Measurements from ENCODE around the gene CDHR2. TPM values are rescaled to one million over a fixed set of nuclear protein-coding genes. Genes with fewer than 3 reads are reported as not detected.

Gene CDHR2
- total RNA-seq, 1 donor from 2014 or later: not detected

DNA sequence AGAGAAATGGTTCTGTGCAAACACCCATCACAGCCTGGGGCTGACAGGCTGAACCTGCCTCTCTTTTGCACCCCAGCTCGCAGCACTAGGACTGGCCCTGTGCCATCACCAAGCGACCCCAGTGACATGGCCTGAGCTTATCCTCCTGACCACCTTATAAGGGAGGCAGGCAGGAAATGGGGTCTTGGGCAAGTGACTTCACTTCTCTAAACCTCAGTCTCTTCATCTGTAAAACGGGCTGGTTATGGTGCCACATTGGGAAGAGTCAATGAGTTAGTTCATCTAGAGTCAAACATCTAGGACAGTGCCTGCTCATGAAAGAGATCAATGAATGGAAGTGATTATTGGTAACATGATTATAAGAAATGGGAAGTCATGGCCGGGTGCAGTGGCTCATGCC is 75.0 kb downstream of the CDHR2 start:
- Histone ChIP-seq H3K36me3 (ENCODE audit: control insufficient read depth in 3 of 3, insufficient read depth in 3 of 3, low read length in 3 of 3) (no peaks in the 10 kb centered on the region), H3K4me1 (ENCODE audit: control insufficient read depth in 3 of 3, insufficient read depth in 3 of 3, low read length in 3 of 3) (peaks cover 25 to 30% (median 27%) of the 10 kb centered on the region in 3 donors), H3K4me3 (ENCODE audit: low read length in 3 of 3) (no peak overlapping the region), H3K27ac (ENCODE audit: low read depth, low read length) (no peak overlapping the region), H3K27me3 (ENCODE audit: control insufficient read depth in 3 of 3, insufficient read depth in 3 of 3, low read length in 3 of 3) (peaks cover 52 to 69% (median 59%) of the 10 kb centered on the region in 3 donors), H3K9me3 (ENCODE audit: control insufficient read depth in 3 of 3, low read length in 3 of 3) (no peaks in the 10 kb centered on the region), H3K9ac (ENCODE audit: low read depth in 1 of 3, low read length in 3 of 3) (no peak overlapping the region)

DNA sequence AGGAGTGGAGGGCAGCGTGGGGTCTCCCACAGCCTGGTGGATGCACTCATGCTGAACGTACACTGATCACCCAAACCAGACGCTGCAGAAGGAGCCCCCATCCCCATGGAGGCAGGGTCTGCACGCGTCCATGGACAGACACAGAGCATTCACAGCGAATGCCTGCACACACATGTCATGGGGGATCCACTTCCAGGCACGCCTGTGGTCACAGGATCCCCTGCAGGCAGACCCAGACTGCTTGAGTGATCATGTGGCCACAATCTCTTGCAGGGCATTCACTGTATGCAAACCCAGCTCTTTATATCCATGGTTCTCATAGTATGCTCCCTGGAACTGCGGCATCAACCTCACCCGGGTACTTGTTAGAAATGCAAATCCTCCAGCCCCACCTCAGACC is 75.8 kb downstream of the CDHR2 start:
- H3K36me3 ChIP-seq (ENCODE audit: control insufficient read depth in 3 of 3, insufficient read depth in 3 of 3, low read length in 3 of 3): no peaks in the 10 kb centered on the region
- peaks cover 52 to 70% (median 59%) of the 10 kb centered on the region in 3 donors for H3K27me3 ChIP-seq (ENCODE audit: control insufficient read depth in 3 of 3, insufficient read depth in 3 of 3, low read length in 3 of 3)
- peaks cover 22 to 25% (median 24%) of the 10 kb centered on the region in 3 donors for H3K4me1 ChIP-seq (ENCODE audit: control insufficient read depth in 3 of 3, insufficient read depth in 3 of 3, low read length in 3 of 3)

DNA sequence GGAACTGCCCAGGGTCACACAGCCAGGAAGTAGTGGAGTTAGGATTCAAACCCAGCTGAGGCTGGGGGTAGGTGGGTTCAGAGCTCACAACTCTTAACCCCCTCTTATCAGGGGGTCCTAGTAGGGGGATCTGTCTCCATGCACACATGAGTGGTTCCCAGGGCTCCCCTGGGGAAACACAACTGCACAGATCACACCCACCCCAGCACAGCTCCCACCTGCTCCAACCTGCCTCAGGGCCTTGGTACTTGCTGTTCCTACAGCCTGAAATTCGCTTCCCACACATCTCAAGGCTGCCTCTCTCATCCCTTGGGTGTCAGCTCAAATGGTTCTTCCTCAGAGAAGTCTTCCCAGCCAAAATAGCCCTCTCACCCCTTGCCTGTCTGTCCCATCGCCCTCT is 76.4 kb downstream of the CDHR2 start:
- Histone ChIP-seq H3K36me3 (ENCODE audit: control insufficient read depth in 3 of 3, insufficient read depth in 3 of 3, low read length in 3 of 3) (no peaks in the 10 kb centered on the region), H3K27ac (ENCODE audit: low read depth, low read length) (no peak overlapping the region), H3K4me3 (ENCODE audit: low read length in 3 of 3) (no peak overlapping the region), H3K9me3 (ENCODE audit: control insufficient read depth in 3 of 3, low read length in 3 of 3) (no peaks in the 10 kb centered on the region), H3K9ac (ENCODE audit: low read depth in 1 of 3, low read length in 3 of 3) (no peak overlapping the region), H3K27me3 (ENCODE audit: control insufficient read depth in 3 of 3, insufficient read depth in 3 of 3, low read length in 3 of 3) (peaks cover 53 to 67% (median 57%) of the 10 kb centered on the region in 3 donors), H3K4me1 (ENCODE audit: control insufficient read depth in 3 of 3, insufficient read depth in 3 of 3, low read length in 3 of 3) (peaks cover 19 to 24% (median 22%) of the 10 kb centered on the region in 3 donors)

More for the DNA sequence above, 75.8 kb downstream of the CDHR2 start:
- no peak overlapping the region for H3K9ac ChIP-seq (ENCODE audit: low read depth in 1 of 3, low read length in 3 of 3)
- H3K27ac ChIP-seq (ENCODE audit: low read depth, low read length): no peak overlapping the region
- H3K9me3 ChIP-seq (ENCODE audit: control insufficient read depth in 3 of 3, low read length in 3 of 3): no peaks in the 10 kb centered on the region
- H3K4me3 ChIP-seq (ENCODE audit: low read length in 3 of 3): no peak overlapping the region

DNA sequence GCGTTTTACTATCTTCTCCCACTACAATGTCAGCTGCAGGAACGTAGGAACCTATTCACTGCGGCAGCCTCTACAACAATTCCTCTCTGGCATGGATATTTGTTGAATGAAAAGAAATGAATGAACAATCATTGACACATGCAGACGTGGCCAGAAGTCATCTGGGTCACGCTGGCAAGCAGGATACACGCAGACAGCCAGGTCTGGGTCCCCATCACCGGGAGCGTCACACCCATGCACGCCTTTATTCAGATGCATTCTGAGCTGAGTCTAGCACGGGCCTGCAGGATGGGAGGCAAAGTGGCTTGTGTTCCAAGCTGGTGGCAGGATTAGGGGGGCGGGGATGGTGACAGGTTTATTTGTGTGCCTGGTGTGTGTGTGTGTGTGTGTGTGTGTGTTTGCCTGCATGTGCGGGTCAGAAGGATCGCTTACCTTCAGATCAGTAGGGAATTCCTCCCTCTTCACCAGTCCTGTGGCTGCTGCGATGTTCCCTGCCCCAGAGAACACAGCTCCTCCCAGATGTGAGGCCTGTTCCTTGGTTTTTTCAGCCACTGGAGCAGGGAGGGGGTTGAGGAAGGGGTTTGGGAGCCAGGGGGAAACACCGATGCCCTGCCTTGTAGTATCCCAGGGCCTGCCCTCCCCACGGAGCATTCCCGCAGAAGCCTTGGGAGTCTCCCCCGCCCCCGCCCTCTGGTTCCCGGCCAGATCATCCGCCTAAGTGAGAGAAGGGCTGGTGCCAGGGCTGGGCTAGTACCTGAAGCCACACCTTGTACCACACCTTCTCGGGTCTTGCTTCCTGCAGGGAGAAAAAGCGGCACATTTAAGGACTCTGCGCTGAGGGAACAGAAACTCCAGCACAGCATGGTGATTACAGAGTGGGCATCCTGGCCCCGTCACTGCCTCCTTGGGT is 77.1 kb downstream of the CDHR2 start:
- Histone ChIP-seq H3K27me3 (ENCODE audit: control insufficient read depth in 3 of 3, insufficient read depth in 3 of 3, low read length in 3 of 3) (peaks cover 50 to 63% (median 60%) of the 10 kb centered on the region in 3 donors), H3K27ac (ENCODE audit: low read depth, low read length) (no peak overlapping the region), H3K9ac (ENCODE audit: low read depth in 1 of 3, low read length in 3 of 3) (no peak overlapping the region), H3K4me1 (ENCODE audit: control insufficient read depth in 3 of 3, insufficient read depth in 3 of 3, low read length in 3 of 3) (peaks cover 15 to 22% (median 15%) of the 10 kb centered on the region in 3 donors), H3K36me3 (ENCODE audit: control insufficient read depth in 3 of 3, insufficient read depth in 3 of 3, low read length in 3 of 3) (no peaks in the 10 kb centered on the region), H3K9me3 (ENCODE audit: control insufficient read depth in 3 of 3, low read length in 3 of 3) (no peaks in the 10 kb centered on the region), H3K4me3 (ENCODE audit: low read length in 3 of 3) (no peak overlapping the region)

DNA sequence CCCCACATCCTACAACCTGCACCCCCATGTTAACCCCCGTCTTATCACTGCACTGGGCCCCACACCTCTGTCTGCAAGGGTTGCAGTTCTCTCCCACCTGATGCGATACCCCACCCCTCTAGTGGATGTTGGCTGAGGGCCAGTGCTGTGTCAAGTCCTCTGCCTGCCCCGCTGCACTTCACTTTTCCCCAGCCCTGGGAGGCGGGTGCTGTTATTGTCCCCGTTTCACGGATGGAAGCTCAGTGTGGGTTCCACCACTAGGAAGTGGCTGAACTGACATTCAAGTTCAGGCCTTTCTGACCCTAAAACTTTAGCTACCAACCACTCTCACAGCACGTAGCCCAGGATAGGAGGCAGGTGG is 77.7 kb downstream of the CDHR2 start:
- H3K27ac ChIP-seq (ENCODE audit: low read depth, low read length): no peak overlapping the region
- no peak overlapping the region for H3K9ac ChIP-seq (ENCODE audit: low read depth in 1 of 3, low read length in 3 of 3)
- peaks cover 48 to 65% (median 58%) of the 10 kb centered on the region in 3 donors for H3K27me3 ChIP-seq (ENCODE audit: control insufficient read depth in 3 of 3, insufficient read depth in 3 of 3, low read length in 3 of 3)
- no peaks in the 10 kb centered on the region for H3K36me3 ChIP-seq (ENCODE audit: control insufficient read depth in 3 of 3, insufficient read depth in 3 of 3, low read length in 3 of 3)
- H3K4me1 ChIP-seq (ENCODE audit: control insufficient read depth in 3 of 3, insufficient read depth in 3 of 3, low read length in 3 of 3): peaks cover 8 to 16% (median 9%) of the 10 kb centered on the region in 3 donors
- no peak overlapping the region for H3K4me3 ChIP-seq (ENCODE audit: low read length in 3 of 3)
- no peaks in the 10 kb centered on the region for H3K9me3 ChIP-seq (ENCODE audit: control insufficient read depth in 3 of 3, low read length in 3 of 3)

DNA sequence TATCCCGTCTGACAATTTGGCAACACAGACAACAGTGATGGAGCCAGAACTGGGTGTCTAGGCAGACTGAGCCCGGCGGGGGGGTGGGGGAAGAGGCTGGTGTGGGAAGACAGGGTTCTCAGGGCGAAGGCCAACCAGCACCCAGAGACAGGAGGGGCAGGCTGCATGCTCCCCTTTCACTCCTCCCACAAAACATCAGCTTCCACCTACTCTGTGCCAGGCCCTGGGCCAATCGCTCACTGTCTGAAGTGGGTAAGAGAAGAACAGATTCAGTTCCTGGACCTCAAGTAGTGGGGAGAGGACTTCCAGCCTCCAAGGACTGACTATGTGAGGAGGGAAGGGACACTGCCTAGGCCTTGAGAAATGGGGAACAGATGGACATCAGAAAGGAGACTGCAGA is 78.4 kb downstream of the CDHR2 start:
- H3K9ac ChIP-seq (ENCODE audit: low read depth in 1 of 3, low read length in 3 of 3): no peak overlapping the region
- no peak overlapping the region for H3K27ac ChIP-seq (ENCODE audit: low read depth, low read length)
- no peaks in the 10 kb centered on the region for H3K9me3 ChIP-seq (ENCODE audit: control insufficient read depth in 3 of 3, low read length in 3 of 3)
- no peaks in the 10 kb centered on the region for H3K36me3 ChIP-seq (ENCODE audit: control insufficient read depth in 3 of 3, insufficient read depth in 3 of 3, low read length in 3 of 3)
- H3K27me3 ChIP-seq (ENCODE audit: control insufficient read depth in 3 of 3, insufficient read depth in 3 of 3, low read length in 3 of 3): peaks cover 45 to 65% (median 56%) of the 10 kb centered on the region in 3 donors
- H3K4me1 ChIP-seq (ENCODE audit: control insufficient read depth in 3 of 3, insufficient read depth in 3 of 3, low read length in 3 of 3): peaks cover 8 to 12% (median 8%) of the 10 kb centered on the region in 3 donors
- no peak overlapping the region for H3K4me3 ChIP-seq (ENCODE audit: low read length in 3 of 3)

DNA sequence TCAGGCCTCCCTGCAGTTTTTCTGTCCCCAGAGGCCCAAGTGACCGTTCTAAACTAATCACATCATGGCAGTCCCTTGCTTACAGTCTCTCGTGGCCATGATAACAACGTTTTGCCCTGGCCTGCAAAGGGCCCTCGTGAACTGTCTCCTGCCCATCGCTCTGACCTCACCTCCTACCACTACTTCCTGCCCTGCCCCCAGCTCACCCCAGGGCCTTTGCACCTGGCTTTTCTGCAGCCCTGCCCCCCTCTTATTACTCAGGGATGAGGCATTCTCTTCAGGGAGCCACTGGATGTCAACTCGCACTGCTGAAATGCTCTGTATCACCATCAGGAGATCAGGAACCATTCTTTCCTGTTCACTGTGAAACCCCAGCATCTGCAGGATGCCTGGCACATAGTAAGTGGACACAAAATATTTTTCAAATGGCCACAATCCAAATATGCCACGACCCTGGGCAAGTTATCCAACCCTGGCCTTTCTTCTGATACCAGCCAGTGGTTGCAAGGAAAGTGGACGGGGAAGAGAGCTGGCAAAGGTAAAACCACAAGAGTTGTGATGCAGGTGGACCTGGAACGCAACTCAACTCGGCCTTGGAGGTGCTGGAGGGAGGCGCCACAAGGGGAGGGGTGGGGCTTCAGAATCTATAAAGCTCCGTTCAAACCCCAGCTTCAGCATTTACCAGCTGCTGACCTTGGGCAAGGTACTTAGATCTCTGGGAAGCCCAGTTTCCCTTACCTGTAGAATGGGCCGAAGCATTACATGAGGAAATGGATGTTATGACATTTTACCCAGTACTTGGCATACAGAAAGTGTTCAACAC is 79.5 kb downstream of the CDHR2 start:
- H3K27ac ChIP-seq (ENCODE audit: low read depth, low read length): no peak overlapping the region
- H3K9me3 ChIP-seq (ENCODE audit: control insufficient read depth in 3 of 3, low read length in 3 of 3): no peaks in the 10 kb centered on the region
- peaks cover 9 to 13% (median 12%) of the 10 kb centered on the region in 3 donors for H3K4me1 ChIP-seq (ENCODE audit: control insufficient read depth in 3 of 3, insufficient read depth in 3 of 3, low read length in 3 of 3)
- peaks cover 47 to 66% (median 61%) of the 10 kb centered on the region in 3 donors for H3K27me3 ChIP-seq (ENCODE audit: control insufficient read depth in 3 of 3, insufficient read depth in 3 of 3, low read length in 3 of 3)
- H3K36me3 ChIP-seq (ENCODE audit: control insufficient read depth in 3 of 3, insufficient read depth in 3 of 3, low read length in 3 of 3): no peaks in the 10 kb centered on the region
- H3K4me3 ChIP-seq (ENCODE audit: low read length in 3 of 3): no peak overlapping the region
- H3K9ac ChIP-seq (ENCODE audit: low read depth in 1 of 3, low read length in 3 of 3): no peak overlapping the region

DNA sequence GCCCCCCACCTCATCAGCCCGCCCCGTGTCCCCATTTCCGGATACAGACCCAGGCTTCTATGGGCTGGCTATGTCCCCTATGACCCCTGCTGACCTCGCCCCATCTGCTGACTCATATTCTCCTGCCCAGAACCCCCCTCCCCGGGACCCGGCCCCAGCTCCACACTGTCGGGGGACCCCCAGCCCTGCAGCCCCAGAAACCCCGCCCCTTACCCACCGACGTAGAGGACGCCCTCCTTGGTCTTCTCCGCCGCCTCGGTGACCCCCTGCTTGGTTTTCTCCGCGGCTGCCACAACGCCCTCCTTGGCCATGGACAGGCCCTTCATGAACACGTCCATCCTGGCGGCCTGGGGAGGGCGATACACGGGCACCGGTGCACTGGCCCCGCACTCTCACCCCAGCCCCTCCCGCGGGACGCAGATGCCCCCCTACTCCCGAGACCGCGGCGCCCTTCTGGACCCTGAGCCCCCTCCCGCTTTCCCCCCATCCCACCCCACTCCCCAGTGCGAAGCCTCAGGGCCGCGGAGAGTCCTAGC is 80.2 kb downstream of the CDHR2 start:
- Histone ChIP-seq H3K4me1 (ENCODE audit: control insufficient read depth in 3 of 3, insufficient read depth in 3 of 3, low read length in 3 of 3) (peaks cover 9 to 13% (median 12%) of the 10 kb centered on the region in 3 donors), H3K27ac (ENCODE audit: low read depth, low read length) (no peak overlapping the region), H3K9me3 (ENCODE audit: control insufficient read depth in 3 of 3, low read length in 3 of 3) (no peaks in the 10 kb centered on the region), H3K9ac (ENCODE audit: low read depth in 1 of 3, low read length in 3 of 3) (no peak overlapping the region), H3K4me3 (ENCODE audit: low read length in 3 of 3) (peak overlapping the region in 1 of 3 donors; percentile 69), H3K36me3 (ENCODE audit: control insufficient read depth in 3 of 3, insufficient read depth in 3 of 3, low read length in 3 of 3) (no peaks in the 10 kb centered on the region), H3K27me3 (ENCODE audit: control insufficient read depth in 3 of 3, insufficient read depth in 3 of 3, low read length in 3 of 3) (peaks cover 47 to 69% (median 58%) of the 10 kb centered on the region in 3 donors)

DNA sequence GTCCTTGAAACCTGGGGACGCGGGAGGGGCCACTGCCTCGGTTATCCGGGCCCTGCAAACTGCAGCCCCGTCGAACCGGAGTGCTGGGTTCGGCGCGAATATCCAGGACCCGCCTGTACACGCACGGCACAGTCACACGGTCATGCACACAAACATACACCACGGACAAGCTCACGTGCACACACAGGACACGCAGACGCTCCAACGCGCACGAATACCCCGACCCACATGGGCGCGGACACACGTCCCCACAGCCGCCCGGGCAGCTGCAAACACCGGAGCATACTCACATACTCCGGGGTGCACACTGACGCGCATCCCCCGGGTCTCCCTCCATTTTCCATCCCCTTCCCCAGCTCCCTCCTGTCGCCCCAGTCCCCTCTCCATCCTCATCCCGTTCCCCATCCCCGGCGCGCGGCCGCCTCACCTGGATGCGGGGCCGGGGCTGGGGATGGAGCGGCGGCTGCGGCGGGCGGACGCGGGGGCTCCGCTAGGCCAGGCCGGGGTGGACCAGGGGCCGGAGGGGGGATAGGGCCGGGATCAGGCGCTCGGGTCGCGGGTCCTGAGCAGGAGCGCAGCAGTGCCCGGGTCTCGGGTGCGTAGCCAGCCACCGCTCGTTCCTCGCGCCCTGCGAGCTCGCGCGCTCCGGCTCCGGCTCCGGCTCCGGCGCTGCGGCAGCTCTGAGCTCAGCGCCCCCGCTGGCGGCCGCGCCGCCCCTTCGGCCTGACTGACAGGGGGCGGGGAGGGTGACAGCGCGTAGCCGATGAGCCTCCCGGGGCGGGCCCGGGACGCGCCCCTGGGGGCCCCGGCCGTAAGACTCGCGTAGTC is 80.9 kb downstream of the CDHR2 start, which contains the start of the genes EIF4E1B and SNCB:
TSS of gene EIF4E1B (plus strand) at position 823 of the 828 bp plus-strand sequence. CDS start 12,113 bp downstream, outside the sequence.
TSS of gene SNCB (minus strand) at position 682 of the 828 bp plus-strand sequence. CDS start 880 bp downstream, outside the sequence.
- no peak within 1 kb of the TSS for H3K27ac ChIP-seq (ENCODE audit: low read depth, low read length)
- H3K9ac ChIP-seq (ENCODE audit: low read depth in 1 of 3, low read length in 3 of 3): peak within 1 kb of the TSS in 1 of 3 donors; percentile 66
- no peaks in the 10 kb centered on the region for H3K9me3 ChIP-seq (ENCODE audit: control insufficient read depth in 3 of 3, low read length in 3 of 3)
- H3K4me3 ChIP-seq (ENCODE audit: low read length in 3 of 3): peak within 1 kb of the TSS; percentile 31 to 69 (median 52)
- H3K27me3 ChIP-seq (ENCODE audit: control insufficient read depth in 3 of 3, insufficient read depth in 3 of 3, low read length in 3 of 3): peaks cover 47 to 67% (median 54%) of the 10 kb centered on the region in 3 donors
- peaks cover 9 to 13% (median 12%) of the 10 kb centered on the region in 3 donors for H3K4me1 ChIP-seq (ENCODE audit: control insufficient read depth in 3 of 3, insufficient read depth in 3 of 3, low read length in 3 of 3)
- H3K36me3 ChIP-seq (ENCODE audit: control insufficient read depth in 3 of 3, insufficient read depth in 3 of 3, low read length in 3 of 3): no peaks in the 10 kb centered on the region

Data from skeletal muscle tissue (tissue), 4 donors.